SK-N-SH (cell line): Measurements from ENCODE around the gene EXOC6B.

Source experiments
- CTCF ChIP-seq: fragments of 200-600 bp; sonication (generic); IDR thresholded peaks from 2 replicates; pipeline ENCODE4 v1.6.1; 2017; ENCODE audit warnings: antibody characterized with exemption, mild to moderate bottlenecking, moderate library complexity
- MXI1 ChIP-seq: IDR thresholded peaks from 2 replicates; pipeline ENCODE4 v1.6.1; 2012; ENCODE audit warnings: mild to moderate bottlenecking, low read depth, low read length, improper control_type of control experiment
- NRF1 ChIP-seq: IDR thresholded peaks from 2 replicates; pipeline ENCODE4 v1.6.1; 2012; ENCODE audit warnings: low read depth, mild to moderate bottlenecking, low read length
- PBX3 ChIP-seq: IDR thresholded peaks from 2 replicates; pipeline ENCODE4; 2012
- POLR2AphosphoS5 ChIP-seq: IDR thresholded peaks from 2 replicates; pipeline ENCODE4 v1.6.1; 2012; ENCODE audit warnings: low read depth, low read length
- RAD21 ChIP-seq: IDR thresholded peaks from 2 replicates; pipeline ENCODE4 v1.6.1; 2012; ENCODE audit warnings: mild to moderate bottlenecking, low read length
- RCOR1 ChIP-seq: fragments of 150-350 bp; IDR thresholded peaks from 2 replicates; pipeline ENCODE4 v1.6.1; 2017; ENCODE audit warnings: antibody characterized with exemption, low read length
- REST ChIP-seq: IDR thresholded peaks from 2 replicates; pipeline ENCODE4 v1.6.1; 2012; ENCODE audit warnings: mild to moderate bottlenecking, low read depth, low read length, moderate library complexity
- RFX5 ChIP-seq: IDR thresholded peaks from 2 replicates; pipeline ENCODE4 v1.6.1; 2012; ENCODE audit warnings: mild to moderate bottlenecking, improper control_type of control experiment, low read length
- USF1 ChIP-seq: IDR thresholded peaks from 2 replicates; pipeline ENCODE4 v1.4.0; 2012; ENCODE audit warnings: low read depth, borderline replicate concordance
- TF ChIP-seq, protein P1 (sequence below): fragments of 150-350 bp; IDR thresholded peaks from 2 replicates; pipeline ENCODE4 v1.6.1; 2017; ENCODE audit warnings: antibody characterized with exemption, low read length, low read depth, borderline replicate concordance

DNA sequence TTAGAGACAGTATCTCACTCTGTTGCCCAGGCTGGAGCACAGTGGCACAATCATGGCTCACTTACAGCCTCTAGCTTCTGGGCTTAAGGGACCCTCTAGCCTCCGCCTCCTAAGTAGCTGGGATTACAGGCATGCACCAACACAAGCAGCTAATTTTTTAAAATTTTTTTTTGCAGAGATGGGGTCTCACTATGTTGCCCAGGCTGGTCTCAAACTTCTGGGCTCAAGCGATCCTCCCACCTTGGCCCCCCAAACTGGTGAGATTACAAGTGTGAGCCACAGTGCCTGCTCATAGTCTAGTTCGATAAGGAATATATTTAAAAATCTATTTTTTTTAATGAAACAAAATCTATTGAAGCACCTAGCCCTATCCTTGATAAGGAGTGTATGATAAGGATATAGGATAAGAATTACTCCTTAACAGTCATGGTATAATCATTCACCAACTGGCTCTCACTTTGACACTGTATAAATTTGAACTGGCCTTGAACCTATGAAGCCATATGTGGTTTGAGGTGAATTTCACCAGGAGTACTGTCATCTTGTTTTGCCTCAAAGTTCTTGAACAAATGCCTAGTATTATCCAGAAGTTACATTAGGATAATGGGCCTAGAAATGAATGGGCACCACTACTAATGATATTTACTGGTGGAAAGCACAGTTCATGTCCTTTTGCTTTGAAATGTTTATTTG, 71.1 kb downstream of the EXOC6B start:
- no peak for TF ChIP-seq CTCF
- TF ChIP-seq POLR2AphosphoS5, result no peak
- no peak for TF ChIP-seq MXI1
- TF ChIP-seq RAD21, result no peak
- TF ChIP-seq RCOR1, result no peak
- no peak for TF ChIP-seq RFX5
- no peak for TF ChIP-seq USF1
- no peak for TF ChIP-seq PBX3
- no peak for TF ChIP-seq NRF1
- TF ChIP-seq, protein P1, sequence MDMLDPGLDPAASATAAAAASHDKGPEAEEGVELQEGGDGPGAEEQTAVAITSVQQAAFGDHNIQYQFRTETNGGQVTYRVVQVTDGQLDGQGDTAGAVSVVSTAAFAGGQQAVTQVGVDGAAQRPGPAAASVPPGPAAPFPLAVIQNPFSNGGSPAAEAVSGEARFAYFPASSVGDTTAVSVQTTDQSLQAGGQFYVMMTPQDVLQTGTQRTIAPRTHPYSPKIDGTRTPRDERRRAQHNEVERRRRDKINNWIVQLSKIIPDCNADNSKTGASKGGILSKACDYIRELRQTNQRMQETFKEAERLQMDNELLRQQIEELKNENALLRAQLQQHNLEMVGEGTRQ, result no peak
- TF ChIP-seq REST, result no peak
